ENCODE data around the gene CCR5AS.
"Not testable (repeated sequence)": the region's sequence is repeated elsewhere in the genome, so short reads cannot be mapped to it uniquely, and the experiment has no call there.

- TF ChIP-seq CTCF, POLR2A, POLR2AphosphoS5 (IDR thresholded peaks at IDR 0.05): not testable (repeated sequence)
These were observed 15.3 kb downstream of the CCR5AS start for GRCh38 chr3:46391526-46391925.

Data from prostate gland (tissue), 2 donors.